ENCODE data around the gene PCDHB12.
"Not testable (repeated sequence)": the region's sequence is repeated elsewhere in the genome, so short reads cannot be mapped to it uniquely, and the experiment has no call there.

Gene PCDHB12

DNA sequence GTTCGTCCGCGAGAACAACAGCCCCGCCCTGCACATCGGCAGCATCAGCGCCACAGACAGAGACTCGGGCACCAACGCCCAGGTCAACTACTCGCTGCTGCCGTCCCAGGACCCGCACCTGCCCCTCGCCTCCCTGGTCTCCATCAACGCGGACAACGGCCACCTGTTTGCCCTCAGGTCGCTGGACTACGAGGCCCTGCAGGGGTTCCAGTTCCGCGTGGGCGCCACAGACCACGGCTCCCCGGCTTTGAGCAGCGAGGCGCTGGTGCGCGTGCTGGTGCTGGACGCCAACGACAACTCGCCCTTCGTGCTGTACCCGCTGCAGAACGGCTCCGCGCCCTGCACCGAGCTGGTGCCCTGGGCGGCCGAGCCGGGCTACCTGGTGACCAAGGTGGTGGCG, 1.8 kb downstream of the PCDHB12 start:
- not testable (repeated sequence) for DNase-seq (ENCODE audit: low read depth in 2 of 2)

DNA sequence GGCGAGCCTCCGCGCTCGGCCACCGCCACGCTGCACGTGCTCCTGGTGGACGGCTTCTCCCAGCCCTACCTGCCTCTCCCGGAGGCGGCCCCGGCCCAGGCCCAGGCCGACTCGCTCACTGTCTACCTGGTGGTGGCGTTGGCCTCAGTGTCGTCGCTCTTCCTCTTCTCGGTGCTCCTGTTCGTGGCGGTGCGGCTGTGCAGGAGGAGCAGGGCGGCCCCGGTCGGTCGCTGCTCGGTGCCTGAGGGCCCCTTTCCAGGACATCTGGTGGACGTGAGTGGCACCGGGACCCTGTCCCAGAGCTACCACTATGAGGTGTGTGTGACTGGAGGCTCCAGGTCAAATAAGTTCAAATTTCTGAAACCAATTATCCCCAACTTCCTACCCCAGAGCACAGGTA, 2.3 kb downstream of the PCDHB12 start:
- DNase-seq (ENCODE audit: low read depth in 2 of 2), result not testable (repeated sequence)

DNA sequence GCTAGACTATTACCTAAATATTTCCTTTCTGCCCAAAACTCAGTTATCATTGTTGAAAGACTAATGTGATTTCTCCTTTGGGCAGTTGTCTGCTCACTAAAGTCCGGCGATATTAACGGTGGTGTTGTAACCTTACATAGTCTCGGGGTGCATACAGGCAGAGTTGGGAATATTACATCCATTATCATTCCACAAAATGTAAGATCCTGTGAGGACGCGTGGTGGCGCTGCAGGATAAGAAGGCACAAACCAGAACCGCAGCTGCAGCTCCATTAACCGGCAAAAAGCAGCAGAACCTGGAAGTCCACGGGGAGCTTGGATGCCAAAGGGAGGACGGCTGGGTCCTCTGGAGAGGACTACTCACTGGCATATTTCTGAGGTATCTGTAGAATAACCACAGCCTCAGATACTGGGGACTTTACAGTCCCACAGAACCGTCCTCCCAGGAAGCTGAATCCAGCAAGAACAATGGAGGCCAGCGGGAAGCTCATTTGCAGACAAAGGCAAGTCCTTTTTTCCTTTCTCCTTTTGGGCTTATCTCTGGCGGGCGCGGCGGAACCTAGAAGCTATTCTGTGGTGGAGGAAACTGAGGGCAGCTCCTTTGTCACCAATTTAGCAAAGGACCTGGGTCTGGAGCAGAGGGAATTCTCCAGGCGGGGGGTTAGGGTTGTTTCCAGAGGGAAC, 5.3 kb downstream of the PCDHB12 start, which contains the start of gene PCDHB13:
TSS of gene PCDHB13 (plus strand) at position 264 of the 684 bp plus-strand sequence. CDS start at position 469, 205 bp downstream.
- not testable (repeated sequence) for DNase-seq (ENCODE audit: low read depth in 2 of 2)

DNA sequence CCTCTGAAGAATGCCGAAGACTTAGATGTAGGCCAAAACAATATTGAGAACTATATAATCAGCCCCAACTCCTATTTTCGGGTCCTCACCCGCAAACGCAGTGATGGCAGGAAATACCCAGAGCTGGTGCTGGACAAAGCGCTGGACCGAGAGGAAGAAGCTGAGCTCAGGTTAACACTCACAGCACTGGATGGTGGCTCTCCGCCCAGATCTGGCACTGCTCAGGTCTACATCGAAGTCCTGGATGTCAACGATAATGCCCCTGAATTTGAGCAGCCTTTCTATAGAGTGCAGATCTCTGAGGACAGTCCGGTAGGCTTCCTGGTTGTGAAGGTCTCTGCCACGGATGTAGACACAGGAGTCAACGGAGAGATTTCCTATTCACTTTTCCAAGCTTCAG, 6.1 kb downstream of the PCDHB12 start:
- not testable (repeated sequence) for DNase-seq (ENCODE audit: low read depth in 2 of 2)

DNA sequence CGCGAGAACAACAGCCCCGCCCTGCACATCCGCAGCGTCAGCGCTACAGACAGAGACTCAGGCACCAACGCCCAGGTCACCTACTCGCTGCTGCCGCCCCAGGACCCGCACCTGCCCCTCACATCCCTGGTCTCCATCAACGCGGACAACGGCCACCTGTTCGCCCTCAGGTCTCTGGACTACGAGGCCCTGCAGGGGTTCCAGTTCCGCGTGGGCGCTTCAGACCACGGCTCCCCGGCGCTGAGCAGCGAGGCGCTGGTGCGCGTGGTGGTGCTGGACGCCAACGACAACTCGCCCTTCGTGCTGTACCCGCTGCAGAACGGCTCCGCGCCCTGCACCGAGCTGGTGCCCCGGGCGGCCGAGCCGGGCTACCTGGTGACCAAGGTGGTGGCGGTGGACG, 7.0 kb downstream of the PCDHB12 start:
- not testable (repeated sequence) for DNase-seq (ENCODE audit: low read depth in 2 of 2)

DNA sequence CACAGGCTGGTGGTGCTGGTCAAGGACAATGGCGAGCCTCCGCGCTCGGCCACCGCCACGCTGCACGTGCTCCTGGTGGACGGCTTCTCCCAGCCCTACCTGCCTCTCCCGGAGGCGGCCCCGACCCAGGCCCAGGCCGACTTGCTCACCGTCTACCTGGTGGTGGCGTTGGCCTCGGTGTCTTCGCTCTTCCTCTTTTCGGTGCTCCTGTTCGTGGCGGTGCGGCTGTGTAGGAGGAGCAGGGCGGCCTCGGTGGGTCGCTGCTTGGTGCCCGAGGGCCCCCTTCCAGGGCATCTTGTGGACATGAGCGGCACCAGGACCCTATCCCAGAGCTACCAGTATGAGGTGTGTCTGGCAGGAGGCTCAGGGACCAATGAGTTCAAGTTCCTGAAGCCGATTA, 7.5 kb downstream of the PCDHB12 start:
- DNase-seq (ENCODE audit: low read depth in 2 of 2), result not testable (repeated sequence)

DNA sequence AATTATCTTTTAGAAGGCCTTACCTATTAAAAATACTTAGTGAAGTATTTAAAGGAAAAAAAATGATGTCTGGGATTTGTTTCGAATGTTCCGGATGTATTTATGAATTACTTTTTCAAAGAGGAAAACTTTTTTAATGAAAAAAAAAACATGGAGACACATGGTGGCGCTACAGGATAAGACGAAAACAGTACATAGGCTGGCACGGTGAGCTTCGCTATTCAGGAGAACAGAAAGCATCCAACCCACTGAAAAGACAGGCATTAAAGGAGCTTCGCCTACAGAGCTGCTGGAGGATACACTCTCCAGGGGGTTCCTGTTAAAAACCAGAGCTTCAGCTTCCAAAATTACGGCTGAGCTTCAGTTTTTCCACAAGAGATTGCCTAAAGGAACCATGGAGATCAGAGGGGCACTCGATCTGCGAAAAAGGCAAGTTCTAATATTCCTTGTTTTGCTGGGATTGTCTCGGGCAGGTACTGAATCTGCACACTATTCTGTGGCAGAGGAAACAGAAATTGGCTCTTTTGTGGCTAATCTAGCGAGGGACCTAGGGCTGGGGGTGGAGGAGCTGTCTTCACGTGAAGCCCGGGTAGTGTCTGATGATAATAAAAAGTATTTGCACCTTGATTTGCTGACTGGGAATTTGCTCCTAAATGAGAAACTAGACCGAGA, 14.7 kb downstream of the PCDHB12 start, which contains the start of gene PCDHB14:
TSS of gene PCDHB14 (plus strand) at position 232 of the 672 bp plus-strand sequence. CDS start at position 395, 163 bp downstream.
- DNase-seq (ENCODE audit: low read depth in 2 of 2), result no peak

DNA sequence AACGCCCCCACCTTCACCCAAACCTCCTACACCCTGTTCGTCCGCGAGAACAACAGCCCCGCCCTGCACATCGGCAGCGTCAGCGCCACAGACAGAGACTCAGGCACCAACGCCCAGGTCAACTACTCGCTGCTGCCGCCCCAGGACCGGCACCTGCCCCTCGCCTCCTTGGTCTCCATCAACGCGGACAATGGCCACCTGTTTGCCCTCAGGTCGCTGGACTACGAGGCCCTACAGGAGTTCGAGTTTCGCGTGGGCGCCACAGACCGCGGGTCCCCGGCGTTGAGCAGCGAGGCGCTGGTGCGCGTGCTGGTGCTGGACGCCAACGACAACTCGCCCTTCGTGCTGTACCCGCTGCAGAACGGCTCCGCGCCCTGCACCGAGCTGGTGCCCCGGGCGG, 16.3 kb downstream of the PCDHB12 start:
- not testable (repeated sequence) for DNase-seq (ENCODE audit: low read depth in 2 of 2)

DNA sequence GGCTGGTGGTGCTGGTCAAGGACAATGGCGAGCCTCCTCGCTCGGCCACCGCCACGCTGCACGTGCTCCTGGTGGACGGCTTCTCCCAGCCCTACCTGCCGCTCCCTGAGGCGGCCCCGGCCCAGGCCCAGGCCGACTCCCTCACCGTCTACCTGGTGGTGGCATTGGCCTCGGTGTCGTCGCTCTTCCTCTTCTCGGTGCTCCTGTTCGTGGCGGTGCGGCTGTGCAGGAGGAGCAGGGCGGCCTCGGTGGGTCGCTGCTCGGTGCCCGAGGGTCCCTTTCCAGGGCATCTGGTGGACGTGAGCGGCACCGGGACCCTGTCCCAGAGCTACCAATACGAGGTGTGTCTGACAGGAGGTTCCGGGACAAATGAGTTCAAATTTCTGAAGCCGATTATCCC, 16.9 kb downstream of the PCDHB12 start:
- not testable (repeated sequence) for DNase-seq (ENCODE audit: low read depth in 2 of 2)

DNA sequence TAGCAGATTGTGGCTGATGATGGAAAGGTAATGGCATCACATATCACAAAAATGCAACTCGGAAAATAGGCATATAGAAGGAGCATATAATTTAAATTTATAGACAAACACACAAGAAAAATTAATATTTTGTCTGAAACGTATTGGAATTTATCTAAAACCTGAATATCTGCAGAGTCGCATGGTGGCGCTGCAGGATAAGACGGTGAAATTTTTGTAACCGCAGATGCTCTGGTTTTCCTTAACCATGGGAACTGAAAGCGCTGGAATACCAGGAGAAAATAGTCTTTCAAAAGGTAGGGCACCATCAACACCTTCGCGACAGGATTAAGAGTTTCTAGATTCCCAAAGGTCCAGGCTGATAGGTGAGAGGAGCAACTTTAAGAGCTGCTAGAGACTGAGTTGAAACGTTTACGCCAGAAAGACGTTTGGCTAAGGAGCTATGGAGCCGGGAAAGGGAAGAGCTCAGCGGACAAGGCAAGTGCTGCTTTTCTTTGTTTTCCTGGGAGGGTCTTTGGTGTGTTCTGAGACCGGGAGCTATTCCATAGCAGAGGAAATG, 25.7 kb downstream of the PCDHB12 start:
- DNase-seq (ENCODE audit: low read depth in 2 of 2), result no peak

DNA sequence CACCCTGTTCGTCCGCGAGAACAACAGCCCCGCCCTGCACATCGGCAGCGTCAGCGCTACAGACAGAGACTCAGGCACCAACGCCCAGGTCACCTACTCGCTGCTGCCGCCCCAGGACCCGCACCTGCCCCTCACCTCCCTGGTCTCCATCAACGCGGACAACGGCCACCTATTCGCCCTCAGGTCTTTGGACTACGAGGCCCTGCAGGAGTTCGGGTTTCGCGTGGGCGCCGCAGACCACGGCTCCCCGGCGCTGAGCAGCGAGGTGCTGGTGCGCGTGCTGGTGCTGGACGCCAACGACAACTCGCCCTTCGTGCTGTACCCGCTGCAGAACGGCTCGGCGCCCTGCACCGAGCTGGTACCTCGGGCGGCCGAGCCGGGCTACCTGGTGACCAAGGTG, 27.4 kb downstream of the PCDHB12 start:
- not testable (repeated sequence) for DNase-seq (ENCODE audit: low read depth in 2 of 2)

DNA sequence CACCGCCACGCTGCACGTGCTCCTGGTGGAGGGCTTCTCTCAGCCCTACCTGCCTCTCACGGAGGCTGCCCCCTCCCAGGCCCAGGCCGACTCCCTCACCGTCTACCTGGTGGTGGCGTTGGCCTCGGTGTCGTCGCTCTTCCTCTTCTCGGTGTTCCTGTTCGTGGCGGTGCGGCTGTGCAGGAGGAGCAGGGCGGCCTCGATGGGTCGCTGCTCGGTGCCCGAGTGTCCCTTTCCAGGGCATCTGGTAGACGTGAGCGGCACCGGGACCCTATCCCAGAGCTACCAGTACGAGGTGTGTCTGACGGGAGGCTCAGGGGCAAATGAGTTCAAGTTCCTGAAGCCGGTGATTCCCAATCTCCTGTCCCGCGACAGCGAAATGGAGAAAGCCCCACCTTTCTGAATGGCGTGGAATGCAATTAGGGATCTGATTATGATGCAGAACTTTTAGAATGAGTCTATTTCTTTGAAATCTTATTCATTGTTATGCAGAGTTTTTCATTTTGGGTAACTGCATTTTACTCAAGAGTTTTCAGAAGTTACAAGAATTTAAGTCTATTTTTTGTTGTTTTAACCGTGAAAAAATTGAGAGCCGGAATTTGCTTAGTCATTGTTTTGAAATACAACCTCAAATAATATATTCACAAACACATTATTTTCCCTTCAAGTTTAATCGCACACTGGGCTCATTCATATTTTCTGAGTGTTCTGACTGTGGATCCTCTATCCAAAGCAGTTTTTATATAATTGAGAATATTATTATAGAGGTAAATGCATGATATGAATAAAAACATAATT, 28.2 kb downstream of the PCDHB12 start:
- DNase-seq (ENCODE audit: low read depth in 2 of 2), result no peak

DNA sequence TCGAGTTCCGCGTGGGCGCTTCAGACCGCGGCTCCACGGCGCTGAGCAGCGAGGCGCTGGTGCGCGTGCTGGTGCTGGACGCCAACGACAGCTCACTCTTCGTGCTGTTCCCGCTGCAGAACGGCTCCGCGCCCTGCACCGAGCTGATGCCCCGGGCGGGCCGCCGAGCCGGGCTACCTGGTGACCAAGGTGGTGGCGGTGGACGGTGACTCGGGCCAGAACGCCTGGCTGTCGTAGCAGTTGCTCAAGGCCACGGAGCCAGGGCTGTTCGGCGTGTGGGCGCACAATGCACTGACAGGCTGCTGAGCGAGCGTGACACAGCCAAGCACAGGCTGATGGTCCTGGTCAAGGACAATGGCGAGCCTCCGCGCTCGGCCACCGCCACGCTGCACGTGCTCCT, 33.0 kb downstream of the PCDHB12 start:
- DNase-seq (ENCODE audit: low read depth in 2 of 2), result no peak

DNA sequence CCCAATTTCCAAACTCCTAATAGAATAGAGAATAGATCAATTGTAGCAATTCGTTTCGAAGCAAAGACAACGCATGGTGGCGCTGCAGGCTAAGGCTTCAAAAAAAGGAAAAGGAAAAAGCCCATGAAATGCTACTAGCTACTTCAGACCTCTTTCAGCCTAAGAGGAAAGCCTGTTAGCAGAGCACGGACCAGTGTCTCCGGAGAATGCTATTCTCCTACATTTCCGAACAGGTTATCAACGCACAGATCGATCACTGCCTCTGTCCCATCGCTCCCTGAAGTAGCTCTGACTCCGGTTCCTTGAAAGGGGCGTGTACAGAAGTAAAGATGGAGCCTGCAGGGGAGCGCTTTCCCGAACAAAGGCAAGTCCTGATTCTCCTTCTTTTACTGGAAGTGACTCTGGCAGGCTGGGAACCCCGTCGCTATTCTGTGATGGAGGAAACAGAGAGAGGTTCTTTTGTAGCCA, 36.8 kb downstream of the PCDHB12 start, which contains the start of gene PCDHB15:
TSS of gene PCDHB15 (plus strand) at position 146 of the 468 bp plus-strand sequence. CDS start at position 330, 184 bp downstream.
- DNase-seq (ENCODE audit: low read depth in 2 of 2), result no peak

DNA sequence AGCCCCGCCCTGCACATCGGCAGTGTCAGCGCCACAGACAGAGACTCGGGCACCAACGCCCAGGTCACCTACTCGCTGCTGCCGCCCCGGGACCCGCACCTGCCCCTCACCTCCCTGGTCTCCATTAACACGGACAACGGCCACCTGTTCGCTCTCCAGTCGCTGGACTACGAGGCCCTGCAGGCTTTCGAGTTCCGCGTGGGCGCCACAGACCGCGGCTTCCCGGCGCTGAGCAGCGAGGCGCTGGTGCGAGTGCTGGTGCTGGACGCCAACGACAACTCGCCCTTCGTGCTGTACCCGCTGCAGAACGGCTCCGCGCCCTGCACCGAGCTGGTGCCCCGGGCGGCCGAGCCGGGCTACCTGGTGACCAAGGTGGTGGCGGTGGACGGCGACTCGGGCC, 38.5 kb downstream of the PCDHB12 start:
- DNase-seq (ENCODE audit: low read depth in 2 of 2), result not testable (repeated sequence)

DNA sequence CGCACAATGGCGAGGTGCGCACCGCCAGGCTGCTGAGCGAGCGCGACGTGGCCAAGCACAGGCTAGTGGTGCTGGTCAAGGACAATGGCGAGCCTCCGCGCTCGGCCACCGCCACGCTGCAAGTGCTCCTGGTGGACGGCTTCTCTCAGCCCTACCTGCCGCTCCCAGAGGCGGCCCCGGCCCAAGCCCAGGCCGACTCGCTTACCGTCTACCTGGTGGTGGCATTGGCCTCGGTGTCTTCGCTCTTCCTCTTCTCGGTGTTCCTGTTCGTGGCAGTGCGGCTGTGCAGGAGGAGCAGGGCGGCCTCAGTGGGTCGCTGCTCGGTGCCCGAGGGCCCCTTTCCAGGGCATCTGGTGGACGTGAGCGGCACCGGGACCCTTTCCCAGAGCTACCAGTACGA, 38.9 kb downstream of the PCDHB12 start:
- not testable (repeated sequence) for DNase-seq (ENCODE audit: low read depth in 2 of 2)

DNA sequence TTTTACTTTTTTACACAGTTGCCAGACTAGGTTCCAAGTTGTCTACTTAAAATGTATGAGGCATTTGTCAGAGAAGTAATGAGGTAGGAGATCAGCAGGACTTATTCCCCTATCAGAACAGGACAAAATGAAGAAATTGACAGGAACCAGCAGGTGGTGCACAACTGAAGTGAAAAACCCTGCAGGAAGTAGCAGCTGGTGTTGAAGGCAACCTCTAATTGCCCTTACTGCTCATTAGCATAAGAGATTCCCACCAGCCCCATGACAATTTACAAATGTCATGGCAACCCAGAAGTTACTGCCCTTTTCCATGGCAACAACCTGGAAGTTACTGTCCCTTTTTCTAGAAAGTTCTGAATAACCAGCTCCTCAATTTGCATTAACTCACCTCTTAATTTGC, 42.1 kb downstream of the PCDHB12 start:
- DNase-seq (ENCODE audit: low read depth in 2 of 2), result no peak

DNA sequence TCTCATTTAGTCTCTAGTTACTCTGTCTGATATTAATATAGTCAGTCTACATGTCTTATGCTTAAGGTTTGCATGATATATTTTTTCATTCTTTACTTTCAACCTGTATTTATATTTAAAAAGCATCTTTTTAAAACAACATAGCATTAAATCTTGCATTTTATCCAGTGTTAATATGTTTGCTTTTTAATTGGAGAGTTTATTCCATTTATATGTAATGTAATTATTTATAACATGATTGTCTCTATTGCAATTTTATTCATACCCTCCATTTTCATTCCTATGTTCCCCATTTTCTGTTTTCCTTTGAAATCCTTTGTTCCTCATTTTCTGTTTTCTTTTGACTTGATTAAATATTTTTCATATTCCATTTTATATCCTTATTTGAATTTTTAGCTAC, 49.9 kb downstream of the PCDHB12 start:
- no peak for DNase-seq (ENCODE audit: low read depth in 2 of 2)

DNA sequence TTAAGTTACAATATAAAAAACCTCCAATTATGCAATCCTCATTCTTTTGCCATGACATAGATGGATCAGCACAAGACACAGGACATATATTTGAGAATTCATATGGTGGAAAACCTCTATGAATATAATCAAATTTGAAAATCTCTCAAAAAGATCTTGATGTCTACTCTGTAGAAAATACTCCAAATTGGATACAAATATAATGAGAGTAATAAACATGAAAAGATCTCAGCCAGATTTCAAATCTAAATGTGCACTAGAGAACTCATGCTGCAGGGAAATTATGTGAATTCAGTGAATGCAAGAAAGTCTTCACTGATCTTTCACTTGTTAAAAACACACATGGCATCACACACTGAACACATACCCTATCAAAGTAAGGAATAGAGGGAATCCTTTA, 50.4 kb downstream of the PCDHB12 start:
- no peak for DNase-seq (ENCODE audit: low read depth in 2 of 2)

DNA sequence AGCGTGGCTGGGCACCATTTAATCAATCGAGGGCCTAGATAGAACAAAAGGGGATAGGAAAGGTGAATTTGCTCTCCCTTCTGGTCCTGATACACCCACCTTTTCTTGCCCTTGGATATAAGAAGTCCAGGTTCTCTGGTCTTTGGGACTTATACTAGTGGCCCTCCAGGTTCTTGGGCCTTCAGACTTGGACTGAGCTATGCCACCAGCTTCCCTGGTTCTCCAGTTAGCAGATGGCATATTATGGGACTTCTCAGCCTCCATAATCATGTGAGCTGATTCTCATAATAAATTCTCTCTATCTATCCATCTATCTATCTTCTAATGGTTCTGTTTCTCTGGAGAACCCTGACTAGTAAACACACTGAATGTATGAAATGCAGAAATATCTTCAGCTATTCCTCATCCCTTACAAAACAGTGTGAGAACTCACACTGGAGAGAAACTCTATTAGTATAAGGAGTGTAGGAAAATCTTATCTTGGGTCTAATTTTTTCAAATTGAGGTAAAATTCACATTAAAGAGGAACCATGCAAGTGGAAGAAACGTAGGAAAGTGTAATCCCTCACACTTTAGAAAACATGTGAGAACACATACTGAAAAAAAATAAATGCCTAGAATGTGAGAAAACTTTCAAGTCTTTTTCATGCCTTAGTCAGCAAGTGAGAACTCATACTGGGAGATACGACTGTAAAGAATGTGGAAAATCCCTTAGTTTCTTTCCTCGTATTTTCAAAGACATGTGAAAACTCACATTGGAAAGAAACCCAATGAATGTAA, 52.1 kb downstream of the PCDHB12 start:
- DNase-seq (ENCODE audit: low read depth in 2 of 2), result no peak

DNA sequence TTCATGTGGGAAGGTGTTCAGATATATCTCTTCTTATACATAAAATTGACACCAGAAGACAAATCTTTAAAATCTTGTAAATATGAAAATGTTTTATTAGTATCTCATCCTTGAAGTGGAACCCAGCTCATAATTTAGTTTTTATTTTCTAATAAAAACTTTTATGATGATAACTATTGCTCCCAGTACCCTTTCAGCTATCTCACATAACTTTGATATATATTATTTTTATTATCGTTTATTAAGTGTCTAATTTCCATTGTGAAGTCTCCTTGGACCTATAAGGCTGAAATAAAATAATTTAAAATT, 52.7 kb downstream of the PCDHB12 start:
- DNase-seq (ENCODE audit: low read depth in 2 of 2), result no peak
